Activated T-helper 9 cell treated with anti-CD3 and anti-CD28 coated beads, Interleukin-2, amount 50 U/mL, for 16 hours (primary cell): ENCODE measurements around the gene ANK3.

Experiments used
- DNase-seq: peaks from one replicate; pipeline ENCODE4 v3.0.0-alpha.2; 2020; ENCODE audit warnings: low read depth

Gene ANK3

GRCh38 chr10:60376221-60377041 lies 13.2 kb downstream of the ANK3 start:
- DNase-seq: no peak

- DNase-seq: no peak
Observed at GRCh38 chr10:60375293-60376004, 14.2 kb downstream of the ANK3 start.

DNA sequence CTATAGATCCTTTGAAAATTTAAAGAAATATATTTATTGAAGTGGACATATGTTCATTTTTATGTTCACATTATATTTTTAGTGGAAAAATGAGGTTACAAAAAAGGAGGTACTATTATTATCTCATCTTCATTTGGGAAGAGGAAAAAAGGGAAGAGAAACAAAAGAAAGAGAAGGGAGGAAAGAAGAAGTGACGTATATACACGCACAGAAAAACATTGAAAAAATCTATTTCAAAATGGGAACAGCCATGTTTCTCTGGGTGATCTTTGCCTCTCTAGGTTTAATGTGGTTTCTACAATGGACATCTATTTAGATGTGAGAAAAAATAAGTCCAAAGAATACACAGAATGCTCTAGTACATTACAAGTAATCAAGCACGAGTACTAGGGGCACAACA lies 14.8 kb downstream of the ANK3 start:
- DNase-seq: no peak

- DNase-seq: no peak
Observed at GRCh38 chr10:60372436-60372835, 17.2 kb downstream of the ANK3 start.

GRCh38 chr10:60369547-60369930 lies 20.1 kb downstream of the ANK3 start:
- DNase-seq: no peak

- no peak for DNase-seq
Observed at GRCh38 chr10:60368875-60369546, 20.7 kb downstream of the ANK3 start.

DNA sequence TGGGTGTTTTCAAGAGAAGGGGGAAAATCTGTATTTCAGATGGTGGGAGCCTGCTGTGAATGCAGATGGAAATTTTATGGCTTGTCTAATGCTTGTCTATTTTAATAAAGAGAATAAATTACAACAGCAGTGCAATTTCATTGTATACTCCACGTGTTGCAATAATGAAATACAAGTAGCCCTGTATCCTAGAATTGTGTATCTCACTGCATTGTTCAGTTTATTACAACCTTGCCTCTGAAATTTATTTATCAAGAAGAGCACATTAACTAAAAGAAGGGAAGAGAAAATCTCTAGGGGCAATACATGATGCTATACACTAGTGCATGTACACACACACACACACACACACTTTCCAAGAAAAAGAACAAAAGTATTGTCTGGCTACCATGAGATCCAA lies 21.8 kb downstream of the ANK3 start:
- no peak for DNase-seq

GRCh38 chr10:60367431-60367830 lies 22.2 kb downstream of the ANK3 start:
- no peak for DNase-seq

DNA sequence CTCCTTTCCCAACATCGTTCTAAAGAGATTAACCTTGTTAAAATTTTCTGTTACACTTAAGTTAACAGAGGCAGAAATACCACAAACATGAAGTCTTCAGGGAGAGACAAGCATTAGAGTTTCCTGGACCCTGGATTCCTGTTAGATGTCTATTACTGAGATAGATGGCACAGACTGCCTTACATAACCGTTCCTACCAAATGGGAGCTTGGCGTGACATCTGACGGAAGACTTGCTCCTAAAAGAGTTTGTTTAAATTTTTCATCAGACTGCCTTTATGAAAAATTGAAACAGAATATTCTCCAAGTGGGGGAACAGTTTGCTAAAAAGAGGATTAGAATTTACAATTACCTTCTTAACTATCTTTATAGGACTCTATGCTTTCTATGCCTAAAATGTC lies 22.7 kb downstream of the ANK3 start:
- no peak for DNase-seq

DNA sequence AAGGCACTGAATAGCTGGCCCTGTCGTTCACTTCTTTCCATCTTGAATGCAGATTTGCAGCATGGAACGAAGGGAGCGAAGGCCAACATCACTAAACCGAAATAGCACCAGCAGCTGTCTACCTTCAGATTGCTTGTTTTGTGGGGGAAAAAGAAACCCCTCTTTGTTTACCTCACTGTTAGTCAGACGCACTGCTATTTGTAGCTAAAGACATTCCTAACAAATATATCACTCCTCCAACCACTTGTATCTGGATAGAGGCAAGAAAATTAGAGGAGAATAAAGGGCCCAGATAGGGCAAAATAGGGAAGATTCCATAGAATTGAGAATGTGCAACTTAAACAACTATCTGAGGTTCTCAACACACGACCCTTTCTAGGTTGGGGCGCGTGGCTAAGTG lies 26.5 kb downstream of the ANK3 start:
- DNase-seq: no peak

GRCh38 chr10:60362461-60362860 lies 27.2 kb downstream of the ANK3 start:
- DNase-seq: no peak

DNA sequence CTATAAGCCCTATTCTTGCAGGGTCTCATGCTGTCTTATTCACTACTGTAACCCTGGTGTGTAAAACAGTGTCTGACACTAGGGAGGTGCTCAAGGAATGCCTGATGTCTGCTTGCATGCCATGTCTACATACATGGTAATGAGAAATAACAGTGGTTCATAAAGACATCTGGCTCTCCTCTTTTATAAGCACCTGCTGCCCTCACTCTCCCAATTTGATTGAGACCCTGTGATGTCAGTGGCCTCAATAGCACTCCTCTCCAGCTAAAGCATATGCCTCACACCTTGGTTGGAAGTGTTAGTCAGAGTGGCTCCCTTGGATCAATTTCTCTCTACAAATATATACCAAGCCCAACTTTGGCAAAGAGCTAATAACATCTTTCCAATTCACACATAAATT lies 30.6 kb downstream of the ANK3 start:
- no peak for DNase-seq

DNA sequence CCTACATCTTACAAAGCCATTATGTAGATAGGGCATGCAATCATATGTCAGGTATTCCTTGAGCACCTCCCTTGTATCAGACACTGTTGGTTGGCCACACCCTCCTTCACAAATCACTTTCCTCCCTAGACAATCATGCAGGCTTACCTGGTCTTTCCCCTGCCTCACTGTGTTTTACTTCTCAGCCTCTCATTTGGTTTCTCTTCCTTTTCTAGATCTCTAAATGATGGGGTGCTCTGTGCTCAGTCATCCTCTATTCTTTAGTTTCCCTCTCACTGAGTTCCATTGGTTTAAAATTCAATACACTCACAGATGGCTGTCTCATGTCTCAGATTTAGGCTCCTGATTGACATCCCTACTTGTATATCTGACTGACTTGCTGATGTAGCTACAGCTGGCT lies 31.4 kb downstream of the ANK3 start:
- DNase-seq: no peak

DNA sequence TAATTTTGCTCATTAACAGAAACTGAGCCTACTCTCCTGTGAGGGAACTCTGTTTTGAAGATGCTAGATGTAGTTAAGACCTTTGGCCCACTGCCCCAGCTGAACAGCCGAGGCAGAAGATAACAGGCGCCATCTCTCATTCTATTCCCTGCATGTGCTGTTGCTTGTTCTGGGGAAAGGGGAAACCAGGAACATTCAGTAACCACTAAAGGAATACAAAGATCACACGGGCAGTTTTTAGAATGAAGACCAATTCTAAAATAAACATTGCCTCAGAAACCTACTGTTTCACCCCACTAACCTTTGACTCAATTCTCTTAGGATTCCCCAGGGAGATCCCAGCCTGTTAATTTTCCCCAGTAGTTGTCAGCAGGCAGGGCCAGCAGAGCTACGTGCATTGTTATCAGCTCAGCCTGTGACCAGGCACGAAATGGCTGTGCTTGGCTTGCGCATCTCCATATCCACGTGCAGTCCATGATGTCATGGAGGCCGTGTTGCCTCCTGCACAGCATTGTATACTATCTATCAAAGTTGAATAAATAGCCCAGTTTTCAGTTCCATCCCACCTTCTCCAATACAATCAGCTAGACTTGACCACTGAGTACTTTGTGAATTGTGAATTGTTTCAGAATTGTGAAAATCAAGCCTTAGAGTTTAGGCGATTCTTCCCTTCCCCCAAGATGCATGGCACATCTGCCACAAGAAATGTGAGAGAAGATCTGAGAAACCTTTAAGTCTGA lies 36.0 kb downstream of the ANK3 start:
- DNase-seq: no peak

GRCh38 chr10:60352105-60352504 lies 37.6 kb downstream of the ANK3 start:
- no peak for DNase-seq

DNA sequence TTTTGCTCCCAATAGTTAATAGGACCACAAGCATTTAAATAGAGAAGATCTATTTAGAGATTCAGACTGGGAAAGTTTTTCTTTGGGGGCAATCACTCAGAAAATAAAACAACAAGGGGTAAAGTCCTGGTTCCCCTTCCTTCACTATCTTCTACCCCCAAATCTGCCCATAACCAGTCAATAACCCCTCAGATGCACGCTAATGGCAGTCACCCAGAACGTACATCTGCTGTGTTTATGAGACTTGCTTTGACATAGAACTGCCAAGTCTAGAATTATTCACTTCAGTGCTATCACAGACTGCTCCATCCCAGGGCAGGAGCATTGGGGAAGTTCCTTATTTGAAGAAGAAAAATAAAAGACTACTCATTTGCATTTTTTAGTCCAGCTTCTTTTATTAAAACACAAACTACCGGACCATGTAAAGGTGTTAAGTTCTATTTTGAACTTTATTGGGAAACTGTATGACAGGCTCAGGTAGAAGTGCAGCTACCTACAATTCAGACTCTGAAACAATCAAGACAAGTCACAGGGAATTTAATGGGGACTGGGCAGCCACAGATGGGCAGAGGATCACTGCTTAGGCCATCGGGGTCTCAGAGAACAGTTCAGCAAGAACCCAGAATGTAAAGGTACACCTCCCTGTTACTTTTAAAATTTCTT lies 38.4 kb downstream of the ANK3 start:
- DNase-seq: no peak

GRCh38 chr10:60350400-60350799 lies 39.3 kb downstream of the ANK3 start:
- DNase-seq: no peak

DNA sequence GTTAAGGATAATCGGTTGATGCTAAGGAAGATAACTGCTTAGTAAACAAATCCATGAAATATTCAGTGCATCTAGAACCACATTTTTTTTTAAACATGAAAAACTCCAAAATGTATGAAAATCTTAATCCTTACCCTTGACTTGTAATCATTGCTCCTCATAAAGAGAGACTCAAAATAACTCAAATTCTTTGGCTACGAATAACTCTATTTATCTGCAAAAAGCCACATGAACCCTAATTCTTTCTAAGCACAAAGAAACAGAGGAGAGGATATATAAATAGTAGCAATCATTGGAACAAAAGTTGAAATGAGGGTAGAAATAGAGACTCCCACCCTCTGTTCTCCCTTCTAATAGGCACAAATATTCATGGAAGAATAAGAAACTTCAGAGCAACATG lies 40.2 kb downstream of the ANK3 start:
- no peak for DNase-seq

DNA sequence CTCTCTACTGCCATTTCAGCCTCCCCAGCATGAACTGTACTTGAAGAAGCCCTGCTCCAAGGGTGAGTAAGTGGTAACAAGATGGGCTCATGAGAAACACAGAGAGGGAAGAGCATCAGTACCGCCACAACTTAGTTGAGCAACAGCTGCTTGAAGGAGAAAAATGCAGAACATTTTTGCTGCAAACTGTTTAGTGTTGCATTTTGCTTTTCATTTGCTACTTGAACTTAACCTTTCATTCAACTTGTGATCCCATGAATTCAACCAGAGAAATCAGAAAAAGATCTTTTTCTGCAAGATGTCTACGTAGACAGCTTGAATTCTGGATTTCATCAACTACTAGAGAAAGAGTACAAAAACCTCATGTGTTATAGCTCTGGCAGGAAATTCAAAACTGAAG lies 40.7 kb downstream of the ANK3 start:
- no peak for DNase-seq

DNA sequence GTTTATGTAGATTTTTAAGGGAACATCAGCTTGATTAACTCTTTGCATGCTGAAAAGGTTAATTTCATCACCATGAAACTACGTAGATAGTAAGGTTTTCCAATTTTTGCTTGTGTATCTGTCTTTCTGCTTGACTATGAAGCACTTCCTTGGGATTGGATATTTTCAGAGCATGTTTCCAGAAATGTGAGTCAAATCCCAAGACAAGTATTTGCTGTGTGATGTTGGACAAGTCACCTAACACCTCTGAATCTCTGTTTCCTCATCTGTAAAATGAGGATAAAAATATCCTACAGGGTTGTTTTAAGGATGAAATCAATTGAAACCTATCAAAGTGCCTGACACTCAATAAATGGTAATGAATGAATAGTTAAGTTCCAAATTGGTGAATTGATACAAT lies 42.4 kb downstream of the ANK3 start:
- DNase-seq: no peak

DNA sequence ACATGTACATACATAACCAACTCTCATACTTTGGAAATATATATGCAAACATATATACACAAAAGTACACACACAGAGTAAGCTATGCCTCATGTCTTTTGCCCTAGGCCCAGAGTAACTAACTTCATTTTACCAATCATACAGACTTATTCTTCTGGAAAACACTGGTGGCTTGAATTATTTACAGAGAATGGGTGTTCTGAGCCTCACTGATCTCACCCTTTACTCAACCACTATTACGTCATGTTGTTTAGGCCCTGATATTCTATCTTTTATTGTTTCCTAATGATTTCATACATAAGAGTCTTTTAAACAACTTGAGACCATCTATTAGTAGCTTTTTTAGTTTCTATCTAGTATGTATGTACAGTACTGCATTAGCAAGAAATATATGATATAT lies 43.0 kb downstream of the ANK3 start:
- DNase-seq: no peak

- no peak for DNase-seq
Observed at GRCh38 chr10:60343254-60343653, 46.4 kb downstream of the ANK3 start.
